SK-N-DZ (cell line): ENCODE measurements around the gene THBS2.

Experiments
- DNase-seq: peaks from one replicate; pipeline ENCODE4 v3.0.0-alpha.2; 2015; ENCODE audit warnings: low spot score

THBS2 gene

GRCh38 chr6:169249057-169249456 is 4.6 kb downstream of the THBS2 start:
- DNase-seq, result no peak

DNA sequence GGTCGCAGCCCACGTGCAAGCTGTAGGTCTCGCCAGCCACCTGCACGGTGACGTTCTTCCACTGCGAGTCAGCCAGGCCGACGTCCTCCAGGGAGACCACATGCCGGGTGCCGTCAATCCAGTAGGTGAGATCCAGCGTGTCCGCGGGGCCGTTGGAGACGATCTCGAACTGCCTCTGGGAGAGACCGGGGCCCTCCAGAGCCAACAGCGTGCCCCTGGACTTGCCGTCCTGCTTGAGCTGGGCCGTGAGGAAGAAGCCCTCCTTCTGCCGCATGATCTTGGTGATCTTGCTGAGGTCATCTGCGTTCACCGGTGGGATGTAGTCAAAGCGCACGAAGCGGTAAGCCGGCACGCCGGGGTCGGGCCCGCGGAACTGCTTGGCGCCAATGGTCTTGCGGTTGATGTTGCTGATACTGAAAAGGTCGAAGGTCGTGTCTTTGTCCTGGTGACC is 5.1 kb downstream of the THBS2 start:
- DNase-seq, result no peak

GRCh38 chr6:169247991-169248390 is 5.7 kb downstream of the THBS2 start:
- no peak for DNase-seq

DNA sequence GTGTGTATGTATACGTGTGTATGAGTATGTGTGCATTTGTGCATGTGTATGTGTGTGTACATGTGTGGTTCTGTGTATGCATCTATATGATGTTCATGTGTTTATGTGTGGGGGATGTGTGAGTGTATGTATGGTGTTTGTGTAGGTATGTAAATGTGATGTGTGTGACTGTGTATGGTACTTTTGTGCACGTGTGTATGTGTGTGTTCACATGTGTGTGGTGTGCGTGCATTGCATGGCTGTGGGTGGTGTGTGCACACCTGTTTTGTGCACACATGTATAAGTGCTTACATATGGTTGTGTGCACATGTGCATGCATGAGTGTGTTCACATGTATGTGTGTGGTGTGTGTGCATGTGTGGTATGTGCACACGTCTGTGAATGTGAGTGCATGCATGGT is 6.2 kb downstream of the THBS2 start:
- DNase-seq, result no peak

DNA sequence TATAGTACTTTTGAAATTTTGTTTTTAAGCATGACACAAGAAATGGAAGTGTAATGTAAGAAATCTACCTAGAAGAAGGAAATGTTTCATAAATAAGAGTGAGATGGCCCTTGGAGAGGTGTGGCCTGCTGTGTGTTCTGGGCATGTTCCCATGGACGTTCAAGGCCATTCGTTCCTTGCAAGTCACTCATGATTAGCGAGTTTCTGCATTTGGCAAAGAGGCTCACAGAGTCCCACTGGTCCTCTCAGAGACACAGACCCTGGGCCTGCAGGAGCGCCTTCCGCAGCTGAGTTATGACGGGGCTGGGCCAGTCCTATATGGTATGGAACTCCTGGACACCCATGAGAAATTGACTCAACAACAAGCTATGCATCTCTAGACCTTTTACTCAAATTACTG is 7.2 kb downstream of the THBS2 start:
- no peak for DNase-seq

DNA sequence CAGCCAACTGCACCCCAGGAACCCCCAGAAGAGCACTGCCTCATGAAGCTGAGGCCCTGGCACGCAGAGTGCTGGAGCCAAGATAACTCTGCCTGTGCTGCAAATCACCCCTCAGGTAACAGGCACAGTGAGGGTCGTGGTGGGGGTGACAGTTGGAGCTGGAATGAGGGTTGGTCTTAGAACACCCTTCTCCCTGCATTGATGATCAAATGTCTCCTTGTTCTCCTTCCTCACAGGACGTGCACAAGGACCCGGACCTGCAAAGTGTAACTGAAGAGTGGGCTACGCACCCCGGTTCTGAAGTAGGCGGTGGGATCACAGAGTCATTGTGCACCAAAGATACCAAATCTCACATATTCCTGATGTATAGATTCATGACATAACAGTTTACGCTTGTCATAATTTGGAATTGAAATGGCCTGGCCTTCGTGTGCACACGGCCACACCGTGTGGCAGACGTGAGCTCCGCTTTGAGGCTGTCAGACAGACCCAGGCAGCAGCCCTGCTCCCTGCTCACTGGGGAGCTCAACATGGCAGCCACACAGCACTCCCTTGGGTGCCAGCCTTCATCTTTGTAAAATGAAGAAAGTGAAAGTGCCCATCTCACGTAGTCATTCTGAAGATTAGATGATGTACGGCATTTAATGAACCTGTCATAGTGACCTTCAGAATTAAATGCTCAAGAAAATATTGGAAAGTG is 8.8 kb downstream of the THBS2 start:
- DNase-seq, result no peak

DNA sequence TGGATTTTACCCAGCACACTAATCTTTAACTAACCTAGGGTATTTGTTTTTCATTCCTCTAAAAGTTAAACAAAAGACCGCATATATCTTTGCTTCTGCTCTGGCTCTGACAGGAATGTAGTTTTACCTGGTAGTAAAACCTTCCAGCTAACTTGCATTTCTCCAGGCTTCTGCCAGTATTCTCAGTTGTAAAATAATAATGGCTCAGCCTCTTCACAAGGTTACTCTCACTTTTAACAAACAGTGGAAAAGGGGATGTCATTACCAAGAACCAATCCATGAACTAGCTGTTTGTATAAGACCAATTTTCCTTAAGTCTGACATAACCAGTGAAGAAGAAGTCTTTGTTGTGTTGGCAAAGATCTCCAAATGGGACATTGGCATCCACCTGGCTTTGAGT is 10.0 kb downstream of the THBS2 start:
- DNase-seq, result no peak

- DNase-seq, result no peak
Observed at GRCh38 chr6:169243186-169243585, 10.5 kb downstream of the THBS2 start.

- DNase-seq, result no peak
Observed at GRCh38 chr6:169241688-169242350, 11.8 kb downstream of the THBS2 start.

DNA sequence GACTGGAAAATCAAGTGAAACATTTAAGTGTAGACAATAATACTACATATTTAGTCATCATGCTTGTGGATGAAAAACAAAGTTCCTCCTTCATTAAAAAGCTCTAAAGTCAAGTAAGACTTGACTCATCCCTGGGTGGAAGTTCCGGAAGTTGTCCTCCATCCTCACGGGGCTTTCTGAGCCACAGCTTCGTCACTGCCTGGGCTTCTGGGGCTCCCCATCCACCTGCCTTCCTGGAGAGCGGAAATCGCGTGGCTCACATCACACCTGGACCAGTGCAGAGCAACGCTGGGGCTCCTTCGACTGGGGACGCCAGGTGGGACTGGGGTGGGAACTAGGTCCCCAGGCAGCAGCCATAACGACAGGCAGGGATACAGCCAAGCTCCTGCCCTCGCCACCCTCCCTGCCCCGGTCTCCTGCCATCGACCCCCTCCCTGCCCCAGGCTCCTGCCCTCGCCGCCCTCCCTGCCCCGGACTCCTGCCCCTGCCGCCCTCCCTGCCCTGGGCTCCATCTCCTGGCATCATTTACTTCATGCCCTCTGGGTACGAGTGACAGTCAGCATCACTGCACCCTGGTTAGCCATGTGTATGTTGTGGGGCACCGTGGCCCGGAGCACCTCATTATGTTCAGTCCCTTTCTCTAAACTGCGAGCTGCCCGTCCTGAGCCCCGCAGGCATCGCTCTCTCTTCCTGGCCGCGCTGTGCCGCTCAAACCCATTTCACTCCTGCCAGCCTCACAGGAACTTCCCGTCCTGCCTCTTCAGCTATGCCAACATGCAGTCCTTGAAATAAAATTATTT is 12.9 kb downstream of the THBS2 start:
- DNase-seq, result no peak

GRCh38 chr6:169240125-169240524 is 13.5 kb downstream of the THBS2 start:
- DNase-seq, result no peak

DNA sequence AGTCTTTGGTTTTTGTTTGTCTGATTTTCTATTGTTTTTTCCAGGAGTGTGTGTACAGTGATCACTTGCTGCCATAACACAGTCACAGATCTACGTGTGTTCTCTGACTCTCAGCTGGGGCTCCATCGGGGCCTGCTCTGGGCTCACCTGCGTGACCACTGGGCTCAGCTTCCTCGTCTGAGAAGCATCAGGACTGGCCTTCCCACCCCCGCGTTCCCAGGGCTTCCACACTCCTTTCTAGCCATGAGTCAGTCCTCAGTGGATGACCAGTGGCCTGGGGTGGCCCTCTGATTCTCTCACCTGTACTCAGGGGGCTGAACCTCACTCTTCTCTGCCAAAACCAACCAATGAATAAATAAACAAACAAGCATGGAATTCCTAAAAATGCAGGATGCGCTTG is 14.5 kb downstream of the THBS2 start:
- no peak for DNase-seq

GRCh38 chr6:169238766-169239165 is 14.9 kb downstream of the THBS2 start:
- no peak for DNase-seq

GRCh38 chr6:169237496-169238134 is 16.0 kb downstream of the THBS2 start:
- no peak for DNase-seq

DNA sequence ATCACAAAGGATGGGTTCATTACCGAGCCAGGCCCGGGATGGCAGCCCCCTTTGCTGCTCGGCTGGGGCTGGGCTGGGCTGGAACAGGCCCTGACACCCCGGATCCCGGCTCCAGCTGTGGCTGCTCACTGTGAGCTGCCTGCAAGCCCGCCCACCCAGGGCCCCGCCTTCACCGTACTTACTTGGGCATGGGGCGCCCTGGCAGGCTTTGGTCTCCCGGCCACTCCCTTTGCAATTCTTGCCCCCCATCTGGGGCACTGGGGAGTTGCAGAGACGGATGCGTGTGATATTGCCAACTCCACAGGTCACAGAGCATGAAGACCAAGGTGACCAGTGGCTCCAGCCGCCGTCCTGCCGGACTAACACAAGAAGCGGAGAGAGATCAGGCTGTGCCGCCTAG is 16.7 kb downstream of the THBS2 start:
- no peak for DNase-seq

DNA sequence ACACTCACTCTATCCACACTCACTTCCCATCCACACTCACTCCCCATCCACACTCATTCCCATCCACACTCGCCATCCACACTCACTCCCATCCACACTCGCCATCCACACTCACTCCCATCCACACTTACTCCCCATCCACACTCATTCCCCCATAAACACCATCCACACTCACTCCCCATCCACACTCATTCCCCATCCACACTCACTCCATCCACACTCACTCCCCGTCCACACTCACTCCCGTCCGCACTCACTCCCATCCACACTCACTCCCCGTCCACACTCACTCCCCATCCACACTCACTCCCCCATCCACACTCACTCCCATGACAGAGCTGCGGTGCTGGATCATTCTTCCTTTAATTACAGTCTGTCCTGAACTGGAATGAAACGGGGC is 17.1 kb downstream of the THBS2 start:
- no peak for DNase-seq

- no peak for DNase-seq
Observed at GRCh38 chr6:169235286-169235685, 18.4 kb downstream of the THBS2 start.

DNA sequence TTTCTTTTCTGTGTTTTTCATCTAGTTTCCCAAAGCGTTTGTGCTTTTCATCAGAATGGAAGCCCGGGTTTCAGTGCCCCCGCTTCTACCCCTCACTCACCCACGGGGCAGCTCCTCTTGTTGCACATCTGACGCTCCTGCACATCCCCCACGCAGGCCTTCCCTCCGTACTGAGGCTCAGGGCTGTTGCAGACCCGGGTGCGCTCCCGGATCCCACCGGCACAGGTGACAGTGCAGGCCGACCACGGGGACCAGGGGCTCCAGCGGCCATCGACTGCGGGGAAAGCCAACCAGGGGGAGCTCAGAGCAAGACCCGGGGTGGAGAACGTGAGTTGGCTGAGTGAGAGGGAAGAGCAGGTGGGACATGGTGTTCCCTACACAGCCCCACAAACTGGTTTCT is 19.0 kb downstream of the THBS2 start:
- no peak for DNase-seq

DNA sequence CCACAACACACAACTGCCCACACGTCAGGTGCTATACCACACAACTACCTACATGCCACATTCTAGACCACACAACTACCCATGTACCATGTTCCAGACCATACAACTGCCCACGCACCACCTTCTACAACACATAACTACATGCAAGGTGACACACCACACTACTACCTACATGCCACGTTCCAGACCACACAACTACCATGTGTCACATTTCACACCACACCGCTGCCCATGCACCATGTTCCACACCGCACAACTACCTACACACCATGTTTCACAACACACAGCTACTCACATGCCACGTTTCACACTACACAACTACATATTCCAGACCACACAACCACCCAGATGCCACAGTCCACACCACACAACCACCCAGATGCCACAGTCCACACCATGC is 19.8 kb downstream of the THBS2 start:
- DNase-seq, result no peak

GRCh38 chr6:169233181-169233580 is 20.5 kb downstream of the THBS2 start:
- DNase-seq, result no peak

DNA sequence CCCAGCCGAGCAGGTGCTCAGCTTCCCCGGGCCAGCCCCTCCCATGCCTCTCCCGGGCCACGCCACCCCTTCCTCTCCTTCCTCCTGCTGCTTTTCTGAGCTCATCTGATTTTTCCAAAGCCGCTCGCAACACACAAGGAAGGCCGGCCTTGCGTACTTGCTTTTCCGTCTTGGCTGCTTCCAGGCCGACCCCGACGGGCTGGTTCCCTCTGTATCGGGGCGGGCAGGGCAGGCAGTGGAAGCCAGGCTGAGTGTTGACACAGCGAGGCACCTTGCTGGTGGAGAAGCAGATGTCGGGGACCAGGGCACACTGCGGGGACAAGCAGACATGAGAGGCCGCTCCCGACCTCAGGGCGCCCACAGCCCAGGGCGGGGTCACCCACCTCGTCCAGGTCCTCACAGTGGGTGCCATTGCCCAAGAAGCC is 21.1 kb downstream of the THBS2 start:
- DNase-seq, result no peak
